ENCODE results near the gene TMEM187. TPM values are rescaled to one million over a fixed set of nuclear protein-coding genes. Genes with fewer than 3 reads are reported as not detected.

Gene TMEM187
- total and polyA plus RNA-seq, 2 of the 4 experiments (the other 2 are of a cell fraction), result 3.4 to 6.2 TPM

DNA sequence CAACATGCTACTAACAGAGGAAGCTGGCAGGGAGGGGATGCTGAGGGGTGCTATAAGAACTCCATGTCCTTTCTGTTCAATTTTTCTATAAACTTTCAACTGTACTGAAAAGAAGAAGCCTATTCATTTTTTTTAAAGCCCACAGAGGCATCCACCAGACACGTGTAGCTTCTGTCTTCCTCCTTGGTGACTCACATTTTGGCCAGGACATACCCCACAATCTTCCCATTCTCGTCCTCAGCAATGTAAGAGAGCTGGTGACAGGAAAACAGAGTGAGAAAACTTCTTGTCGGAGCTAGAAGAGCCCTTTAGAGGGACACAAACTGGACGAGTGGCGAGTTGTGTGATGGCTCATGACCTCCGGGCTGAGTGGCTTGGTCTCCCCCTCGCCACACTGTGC is 38.8 kb upstream of the TMEM187 start:
- Histone ChIP-seq H3K9ac (ENCODE audit: low read depth, low read length) (peak overlapping the region; percentile 79), H4K8ac (ENCODE audit: low read depth in 2 of 2, low read length in 2 of 2) (no peak overlapping the region; a peak in 1 of 4 replicates), H3K36me3 (ENCODE audit: control insufficient read depth, insufficient read depth, low read length) (peaks cover 23% of the 10 kb centered on the region), H2BK5ac (ENCODE audit: low read depth, low read length, poor library complexity, severe bottlenecking) (no peak overlapping the region), H3K4me1 (ENCODE audit: control insufficient read depth, insufficient read depth, low read length) (peaks cover 2% of the 10 kb centered on the region; the same call in 1 of the 2 replicates), H3K14ac (replicated peaks; ENCODE audit: low read depth, low read length) (peak overlapping the region; percentile 87; the same call in 1 of the 2 replicates), H3K4me3 (ENCODE audit: insufficient read depth, low read depth, low read length) (peak overlapping the region; percentile 97), H3K23ac (ENCODE audit: low read depth, low read length) (peak overlapping the region; percentile 78; the same call in 1 of the 2 replicates), H3K9me1 (ENCODE audit: insufficient read depth, low read length) (no peaks in the 10 kb centered on the region), H4K20me1 (ENCODE audit: insufficient read depth, low read length) (peaks cover 20% of the 10 kb centered on the region), H3K79me1 (ENCODE audit: low read depth in 1 of 2, low read length in 2 of 2) (peaks cover 4 to 9% of the 10 kb centered on the region in 2 experiments; a peak in 2 of 4 replicates), H2AK5ac (ENCODE audit: low read depth, low read length) (no peak overlapping the region), H3K4me2 (ENCODE audit: low read depth, low read length) (peak overlapping the region; percentile 93), H3K18ac (ENCODE audit: low read depth, low read length) (no peak overlapping the region), H3K27ac (ENCODE audit: insufficient read depth, low read length) (peak overlapping the region; percentile 46; the same call in 1 of the 2 replicates), H3K9me3 (ENCODE audit: control insufficient read depth, insufficient read depth, low read length) (no peaks in the 10 kb centered on the region), H2BK15ac (ENCODE audit: low read depth, low read length) (no peak overlapping the region), H2BK20ac (ENCODE audit: low read depth, low read length) (no peak overlapping the region), H3K27me3 (ENCODE audit: control insufficient read depth, insufficient read depth, low read length) (no peaks in the 10 kb centered on the region; the same call in 1 of the 2 replicates), H3K56ac (ENCODE audit: extremely low read depth, insufficient read depth, low read length) (peak overlapping the region; percentile 41; the same call in 1 of the 2 replicates), H4K91ac (ENCODE audit: insufficient read depth, low read depth, low read length) (no peak overlapping the region), H3K4ac (ENCODE audit: low read depth, low read length) (no peak overlapping the region; the same call in 1 of the 2 replicates), H4K5ac (ENCODE audit: low read depth, low read length) (no peak overlapping the region), H2AK9ac (replicated peaks; ENCODE audit: low read depth, low read length, poor library complexity) (peak overlapping the region; percentile 96), H2BK120ac (ENCODE audit: low read depth, low read length) (no peak overlapping the region), H2AFZ (replicated peaks; ENCODE audit: low read length, poor library complexity) (peak overlapping the region; percentile 93)
- POLR2A ChIA-PET (ENCODE audit: unreplicated experiment), result no interaction called here
- BruUV-seq (replicated peaks), result no TSS peak
- dilution Hi-C loops (cut with HindIII; ENCODE audit: low sequenced_read_pairs, unreplicated experiment), result no loop called here
- intact Hi-C loops (cut with micrococcal nuclease), result no loop called here
- TF ChIP-seq, protein P1, sequence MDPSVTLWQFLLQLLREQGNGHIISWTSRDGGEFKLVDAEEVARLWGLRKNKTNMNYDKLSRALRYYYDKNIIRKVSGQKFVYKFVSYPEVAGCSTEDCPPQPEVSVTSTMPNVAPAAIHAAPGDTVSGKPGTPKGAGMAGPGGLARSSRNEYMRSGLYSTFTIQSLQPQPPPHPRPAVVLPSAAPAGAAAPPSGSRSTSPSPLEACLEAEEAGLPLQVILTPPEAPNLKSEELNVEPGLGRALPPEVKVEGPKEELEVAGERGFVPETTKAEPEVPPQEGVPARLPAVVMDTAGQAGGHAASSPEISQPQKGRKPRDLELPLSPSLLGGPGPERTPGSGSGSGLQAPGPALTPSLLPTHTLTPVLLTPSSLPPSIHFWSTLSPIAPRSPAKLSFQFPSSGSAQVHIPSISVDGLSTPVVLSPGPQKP (IDR thresholded peaks at IDR 0.05; ENCODE audit: borderline replicate concordance, low read depth, low read length), result no peak
- TF ChIP-seq POLR2A (IDR thresholded peaks at IDR 0.05; ENCODE audit: low read depth, low read length) (no peak), CEBPB (IDR thresholded peaks at IDR 0.05; ENCODE audit: low read depth, low read length) (no peak), CHD1 (IDR thresholded peaks at IDR 0.05; ENCODE audit: low read depth, low read length) (no peak), MAFK (IDR thresholded peaks at IDR 0.05; ENCODE audit: low read depth, low read length) (no peak), MXI1 (IDR thresholded peaks at IDR 0.05; ENCODE audit: borderline replicate concordance, low read depth, low read length) (peak; percentile 70), FOS (IDR thresholded peaks at IDR 0.05; ENCODE audit: low read depth, low read length) (no peak), RCOR1 (IDR thresholded peaks at IDR 0.05; ENCODE audit: insufficient replicate concordance, low read length) (no peak), BHLHE40 (IDR thresholded peaks at IDR 0.05; ENCODE audit: low read depth, low read length) (no peak), MAZ (IDR thresholded peaks at IDR 0.05; ENCODE audit: borderline replicate concordance, low read depth, low read length) (no peak)
- TF ChIP-seq, protein P2, sequence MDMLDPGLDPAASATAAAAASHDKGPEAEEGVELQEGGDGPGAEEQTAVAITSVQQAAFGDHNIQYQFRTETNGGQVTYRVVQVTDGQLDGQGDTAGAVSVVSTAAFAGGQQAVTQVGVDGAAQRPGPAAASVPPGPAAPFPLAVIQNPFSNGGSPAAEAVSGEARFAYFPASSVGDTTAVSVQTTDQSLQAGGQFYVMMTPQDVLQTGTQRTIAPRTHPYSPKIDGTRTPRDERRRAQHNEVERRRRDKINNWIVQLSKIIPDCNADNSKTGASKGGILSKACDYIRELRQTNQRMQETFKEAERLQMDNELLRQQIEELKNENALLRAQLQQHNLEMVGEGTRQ (IDR thresholded peaks at IDR 0.05; ENCODE audit: low read depth, low read length), result peak; percentile 23; the same call in 1 of the 2 replicates
- TF ChIP-seq, protein P3, sequence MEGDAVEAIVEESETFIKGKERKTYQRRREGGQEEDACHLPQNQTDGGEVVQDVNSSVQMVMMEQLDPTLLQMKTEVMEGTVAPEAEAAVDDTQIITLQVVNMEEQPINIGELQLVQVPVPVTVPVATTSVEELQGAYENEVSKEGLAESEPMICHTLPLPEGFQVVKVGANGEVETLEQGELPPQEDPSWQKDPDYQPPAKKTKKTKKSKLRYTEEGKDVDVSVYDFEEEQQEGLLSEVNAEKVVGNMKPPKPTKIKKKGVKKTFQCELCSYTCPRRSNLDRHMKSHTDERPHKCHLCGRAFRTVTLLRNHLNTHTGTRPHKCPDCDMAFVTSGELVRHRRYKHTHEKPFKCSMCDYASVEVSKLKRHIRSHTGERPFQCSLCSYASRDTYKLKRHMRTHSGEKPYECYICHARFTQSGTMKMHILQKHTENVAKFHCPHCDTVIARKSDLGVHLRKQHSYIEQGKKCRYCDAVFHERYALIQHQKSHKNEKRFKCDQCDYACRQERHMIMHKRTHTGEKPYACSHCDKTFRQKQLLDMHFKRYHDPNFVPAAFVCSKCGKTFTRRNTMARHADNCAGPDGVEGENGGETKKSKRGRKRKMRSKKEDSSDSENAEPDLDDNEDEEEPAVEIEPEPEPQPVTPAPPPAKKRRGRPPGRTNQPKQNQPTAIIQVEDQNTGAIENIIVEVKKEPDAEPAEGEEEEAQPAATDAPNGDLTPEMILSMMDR (conservative IDR thresholded peaks at IDR 0.05; ENCODE audit: low read depth, low read length), result no peak
- in situ Hi-C loops (cut with MboI; ENCODE audit: low sequenced_read_pairs), result no loop called here
- DNase-seq (peak; percentile 56), ATAC-seq (ENCODE audit: low read depth) (no peak)
- no CpG with 5 or more reads among the region's 7 CpGs for WGBS, 2 experiments (ENCODE audit: extremely low coverage in 2 of 2, insufficient read length in 1 of 2)
- CTCF ChIA-PET, result interaction anchor here (1.2 to 1.6 kb wide), 2 partner anchors 11 to 14 kb away, joined by 4 to 7 read pairs; no protein-coding TSS in a partner anchor

Measured in IMR-90 (cell line).